Stimulated activated CD8-positive, alpha-beta memory T cell treated with anti-CD3 and anti-CD28 coated beads, Interleukin-15, amount 100 ng/mL, for 24 hours (primary cell): ENCODE results near the gene RPL14.

Source experiments
- DNase-seq: peaks from one replicate; pipeline ENCODE4 v3.0.0-alpha.2; 2020; ENCODE audit warnings: low read depth

RPL14 gene

DNA sequence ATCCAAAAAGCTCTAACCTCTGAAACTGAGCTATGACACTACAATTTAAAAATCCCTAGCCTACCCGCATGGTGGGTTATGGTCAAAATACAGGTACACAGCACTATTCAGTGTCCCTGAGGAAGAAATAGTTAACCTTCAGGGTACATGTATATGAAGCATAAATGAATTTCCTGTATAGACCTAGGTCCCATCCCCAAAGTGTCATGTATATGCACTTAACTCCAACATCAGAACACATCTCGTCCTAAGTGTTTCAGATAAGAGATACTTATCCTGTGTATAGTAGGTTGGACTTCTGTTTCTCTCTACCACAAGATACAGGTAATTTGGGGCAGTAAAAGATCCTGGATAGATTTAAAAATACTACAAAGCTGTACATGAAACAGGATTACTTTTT lies 6.4 kb downstream of the RPL14 start:
- DNase-seq, result no peak

DNA sequence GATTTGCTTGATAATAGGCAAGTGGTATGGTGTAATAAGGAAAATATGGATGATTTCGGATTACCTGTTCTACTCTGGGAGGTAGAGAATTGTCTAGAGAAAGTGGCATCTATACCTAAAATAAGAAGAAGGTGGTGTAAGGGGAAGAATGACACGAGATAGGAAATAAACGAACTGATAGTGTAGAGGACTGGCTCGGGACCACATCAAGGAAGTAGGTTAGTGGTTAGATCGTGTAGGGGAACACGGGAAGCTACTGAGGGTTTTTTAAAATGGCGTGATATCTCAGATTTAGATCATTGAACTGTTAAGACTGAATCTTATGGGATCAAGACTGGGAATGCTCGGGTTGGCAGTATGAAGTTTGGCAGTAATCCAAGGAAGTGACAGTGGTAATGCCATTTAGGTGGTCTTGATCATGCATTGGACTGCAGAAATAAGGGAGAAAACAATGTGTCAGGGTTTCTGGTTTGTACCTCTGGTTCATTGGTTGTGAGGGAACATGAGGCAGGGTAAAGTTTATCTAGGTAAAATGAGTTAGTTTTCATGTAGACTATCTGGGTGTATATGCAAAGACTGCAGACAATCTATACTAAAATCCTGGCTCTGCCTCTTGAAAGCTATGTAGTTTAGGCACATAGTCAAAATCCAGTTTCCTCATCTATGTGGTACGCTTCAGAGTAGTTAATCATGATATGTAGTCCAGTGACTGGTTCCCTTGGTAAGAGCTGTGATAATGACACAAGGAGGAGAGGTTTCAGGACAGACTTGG lies 7.4 kb downstream of the RPL14 start:
- DNase-seq, result no peak

DNA sequence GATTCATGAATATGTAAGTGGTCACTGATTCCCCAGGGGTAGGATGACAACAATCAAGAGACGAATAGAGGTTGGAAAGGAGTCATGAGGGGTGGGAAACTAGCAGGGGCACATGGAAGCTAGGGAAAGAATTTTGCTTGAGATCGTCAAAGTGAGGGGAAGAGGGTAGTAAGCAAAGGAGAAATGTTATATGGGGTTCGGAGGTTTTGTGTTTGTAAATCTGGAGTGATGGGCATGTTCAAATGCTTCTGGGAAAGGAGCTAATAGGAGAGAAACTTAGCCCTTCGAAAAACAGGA lies 7.9 kb downstream of the RPL14 start:
- DNase-seq, result no peak

DNA sequence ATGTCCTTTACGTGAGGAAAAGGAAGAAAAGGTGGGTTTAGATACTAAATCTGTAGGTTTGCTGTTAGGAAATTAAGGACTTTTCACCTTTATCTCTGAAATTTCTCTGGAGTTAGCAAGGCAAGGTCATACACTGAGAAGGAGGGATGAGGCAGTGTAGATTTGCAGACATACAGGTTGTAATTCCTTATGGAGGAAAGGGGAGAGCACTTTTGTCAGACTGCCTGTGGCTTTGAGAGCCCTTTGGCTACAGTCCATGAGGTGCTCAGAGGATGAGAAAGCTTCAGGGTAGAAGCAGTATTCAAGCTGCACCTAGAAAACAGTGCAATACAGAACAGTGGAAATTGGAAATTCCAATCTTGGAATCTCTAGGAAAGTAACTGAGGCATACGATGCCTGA lies 8.3 kb downstream of the RPL14 start:
- no peak for DNase-seq

DNA sequence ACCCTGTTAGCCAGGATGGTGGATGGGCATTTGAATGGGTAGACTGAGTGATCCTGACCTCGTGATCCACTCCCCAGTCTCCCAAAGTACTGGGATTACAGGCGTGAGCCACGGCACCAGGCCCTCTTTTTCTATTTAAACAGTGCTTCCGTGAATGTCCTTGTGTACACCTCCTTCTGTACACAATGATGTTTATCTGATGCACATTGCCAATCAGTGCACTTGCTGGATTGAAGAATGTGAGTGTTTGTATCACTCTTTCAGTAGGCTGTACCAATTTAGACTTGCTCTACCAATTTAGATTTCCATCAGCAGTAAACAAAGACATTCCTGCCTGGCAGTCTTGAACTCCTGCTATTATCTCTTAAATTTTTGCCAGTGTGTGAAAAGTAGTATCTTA lies 10.9 kb downstream of the RPL14 start:
- DNase-seq, result no peak

DNA sequence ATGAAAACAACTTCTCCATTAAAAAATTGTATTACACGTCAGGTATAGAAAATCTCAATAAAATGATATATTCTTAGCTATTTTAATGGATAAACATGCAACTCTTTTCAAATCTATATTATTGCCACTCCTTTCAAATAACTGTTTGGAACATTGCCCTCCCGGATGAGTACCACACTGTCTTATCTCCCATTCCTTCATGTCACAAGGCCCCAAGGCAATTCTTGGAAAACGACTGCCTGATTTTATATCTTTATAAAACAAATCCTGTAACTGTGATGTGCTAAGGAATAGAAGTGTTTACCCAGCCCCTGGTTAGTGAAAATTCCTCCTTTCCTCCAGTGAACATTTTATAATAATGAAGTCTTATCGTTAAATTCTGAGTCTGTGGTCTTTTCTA lies 13.6 kb downstream of the RPL14 start:
- no peak for DNase-seq

DNA sequence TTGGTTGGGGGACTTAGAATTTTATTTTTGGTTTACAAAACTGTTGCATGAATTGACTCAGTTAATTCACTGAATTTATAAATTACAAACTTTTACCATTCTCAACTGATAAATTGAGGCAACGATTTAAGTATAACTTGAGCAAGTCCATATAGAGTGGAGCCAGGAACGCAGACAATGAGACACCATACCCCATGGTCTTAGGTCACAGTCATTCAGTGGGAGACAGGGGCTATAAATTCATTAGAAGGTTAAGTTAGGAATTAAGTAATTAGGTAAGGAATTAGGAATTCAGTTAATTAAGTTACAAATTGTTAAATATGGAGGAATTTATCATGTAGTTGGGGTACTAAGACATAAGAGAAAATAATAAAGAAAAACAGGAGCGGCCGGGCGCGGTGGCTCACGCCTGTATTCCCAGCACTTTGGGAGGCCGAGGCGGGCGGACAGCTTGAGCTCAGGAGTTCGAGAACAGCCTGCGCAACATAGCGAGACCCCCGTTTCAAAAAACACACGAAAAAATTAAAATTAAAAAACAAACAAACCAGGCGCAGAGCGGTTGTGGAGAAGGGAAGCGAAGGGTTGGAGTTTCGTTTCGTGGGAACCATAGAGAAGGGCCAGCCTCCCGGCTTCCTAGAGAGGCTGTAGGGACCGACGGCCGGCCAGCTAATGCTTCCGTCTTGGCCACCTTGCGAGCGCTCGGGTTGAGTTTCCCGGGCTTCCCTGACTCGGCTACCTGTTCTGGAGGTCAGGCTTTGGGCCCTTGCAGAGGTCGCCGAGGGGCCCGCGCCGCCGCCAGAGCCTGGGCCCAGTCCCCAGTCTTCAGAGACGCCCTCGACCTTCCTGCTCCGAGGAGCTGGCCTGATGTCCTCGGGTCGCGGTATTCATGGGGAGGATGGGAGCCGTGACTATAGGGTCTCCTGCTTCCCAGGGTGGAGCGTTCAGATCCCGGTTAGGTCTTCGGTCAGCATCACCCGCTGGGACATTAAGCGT lies 19.6 kb downstream of the RPL14 start, which contains the start of gene ZNF619:
TSS of gene ZNF619 (plus strand) at position 645 of the 993 bp plus-strand sequence. CDS start 858 bp downstream, outside the sequence.
- DNase-seq, result peak; percentile 20

DNA sequence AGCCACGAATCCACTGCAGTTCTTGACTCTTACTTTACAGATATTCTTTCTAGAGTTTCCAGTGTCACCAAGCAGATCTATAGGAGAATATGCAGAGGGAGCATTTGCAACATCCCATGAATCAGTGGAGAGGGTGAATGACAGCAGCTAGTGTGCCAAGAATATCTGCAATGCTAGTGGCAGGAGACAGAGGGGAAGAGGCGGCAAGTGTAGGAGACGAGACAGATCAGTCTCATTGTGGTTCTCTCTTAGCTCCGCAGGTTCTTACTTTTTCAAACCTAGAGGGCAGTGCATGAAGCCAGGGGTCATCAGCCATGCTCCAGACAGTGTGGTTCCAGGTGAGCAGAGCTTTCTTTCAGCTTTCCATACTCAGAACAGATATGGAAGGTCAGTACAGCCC lies 20.5 kb downstream of the RPL14 start:
- DNase-seq, result no peak

DNA sequence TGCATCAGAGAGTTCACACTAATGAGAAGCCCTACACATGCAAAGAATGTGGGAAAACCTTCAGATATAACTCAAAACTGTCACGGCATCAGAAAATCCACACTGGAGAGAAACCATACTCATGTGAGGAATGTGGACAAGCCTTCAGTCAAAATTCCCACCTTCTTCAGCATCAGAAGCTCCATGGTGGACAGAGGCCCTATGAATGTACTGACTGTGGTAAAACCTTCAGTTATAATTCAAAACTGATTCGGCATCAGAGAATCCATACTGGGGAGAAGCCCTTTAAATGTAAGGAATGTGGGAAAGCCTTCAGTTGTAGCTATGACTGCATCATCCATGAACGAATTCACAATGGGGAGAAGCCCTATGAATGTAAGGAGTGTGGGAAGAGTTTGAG lies 30.0 kb downstream of the RPL14 start:
- DNase-seq, result no peak

DNA sequence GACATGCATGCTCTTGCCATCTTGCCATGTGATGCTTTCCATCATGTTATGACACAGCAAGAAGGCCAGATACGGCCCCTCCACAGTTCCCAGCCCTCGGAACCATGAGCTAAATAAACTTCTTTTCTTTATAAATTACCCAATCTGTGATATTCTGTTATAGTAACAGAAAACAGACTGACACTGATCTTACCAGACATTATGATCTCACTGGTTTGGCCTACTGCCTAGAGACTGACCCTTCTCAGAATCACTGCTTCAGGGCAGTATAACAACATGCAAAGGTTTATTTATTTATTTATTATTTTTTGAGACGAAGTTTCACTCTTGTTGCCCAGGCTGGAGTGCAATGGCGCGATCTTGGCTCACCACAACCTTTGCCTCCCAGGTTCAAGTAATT lies 33.8 kb downstream of the RPL14 start:
- no peak for DNase-seq

DNA sequence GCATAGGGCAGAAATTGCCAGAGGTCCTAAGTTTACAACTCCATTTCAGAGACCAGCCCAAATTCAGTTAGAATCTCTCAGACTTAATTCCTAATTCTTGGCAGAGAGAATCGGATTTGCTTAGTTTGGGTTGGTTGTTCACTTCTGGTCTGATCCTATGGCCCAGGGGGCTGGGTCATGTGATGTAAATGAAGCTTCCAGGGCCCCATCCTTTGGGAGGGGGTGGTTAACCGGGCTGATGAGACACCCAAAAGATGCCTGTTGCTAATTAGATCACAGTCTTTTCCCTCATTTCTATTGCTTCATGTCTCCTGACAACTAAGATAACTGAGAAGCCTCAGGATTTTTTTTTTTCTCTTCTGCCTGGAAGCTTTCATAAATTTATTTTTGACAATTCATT lies 37.6 kb downstream of the RPL14 start:
- no peak for DNase-seq

DNA sequence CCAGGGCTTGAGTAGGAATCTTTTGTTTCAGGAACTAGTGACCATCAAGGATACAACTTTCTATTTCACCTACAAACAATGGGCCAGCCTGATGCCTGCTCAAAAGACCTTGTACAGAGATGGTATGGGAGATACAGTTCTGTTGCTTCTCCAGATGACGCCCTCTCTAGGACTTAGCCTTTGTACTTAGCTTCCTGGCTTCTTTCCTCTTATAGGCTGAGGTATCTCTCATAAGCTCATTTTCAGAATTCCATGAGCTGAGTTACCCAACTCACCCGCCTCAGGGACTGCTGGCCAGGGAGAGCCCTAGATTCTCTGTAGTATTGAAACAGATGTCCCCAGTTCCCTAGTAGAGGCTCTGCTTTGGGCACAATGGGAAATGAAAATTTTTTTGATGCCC lies 40.1 kb downstream of the RPL14 start:
- DNase-seq, result no peak

DNA sequence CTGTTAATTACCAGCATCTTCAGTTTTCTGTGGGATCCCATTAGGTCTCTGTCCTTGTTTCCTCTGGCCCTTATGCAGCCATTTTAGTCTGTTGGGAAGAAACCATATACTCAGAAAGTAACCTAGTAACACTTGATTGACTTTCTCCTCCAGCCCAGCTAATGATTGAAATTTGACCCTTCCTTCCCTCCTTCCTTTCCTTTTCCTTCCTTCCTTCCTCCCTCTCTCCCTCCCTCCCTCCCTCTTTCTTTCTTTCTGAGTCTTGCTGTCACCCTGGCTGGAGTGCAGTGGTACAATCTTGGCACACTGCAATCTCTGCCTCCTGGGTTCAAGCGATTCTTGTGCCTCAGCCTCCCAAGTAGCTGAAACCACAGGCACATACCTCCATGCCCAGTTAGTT lies 42.8 kb downstream of the RPL14 start:
- no peak for DNase-seq

DNA sequence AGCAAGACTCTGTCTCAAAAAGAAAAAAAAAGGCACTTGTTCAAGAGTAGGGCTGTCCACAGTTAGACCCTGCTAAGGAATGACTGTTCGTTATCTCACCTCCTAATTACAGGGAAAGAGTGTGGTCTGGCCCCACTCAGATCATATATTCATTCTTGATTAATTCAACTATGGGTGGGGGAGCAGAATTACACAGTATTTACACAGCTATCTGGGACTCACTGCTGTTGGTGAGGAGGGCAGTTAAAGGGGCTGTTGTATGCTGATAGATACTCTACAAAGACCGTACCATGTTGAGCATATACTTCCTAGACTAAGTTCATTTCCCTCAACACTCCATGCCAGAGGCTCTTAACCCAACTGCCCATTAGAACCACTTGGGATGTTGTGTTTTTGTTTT lies 44.9 kb downstream of the RPL14 start:
- no peak for DNase-seq

DNA sequence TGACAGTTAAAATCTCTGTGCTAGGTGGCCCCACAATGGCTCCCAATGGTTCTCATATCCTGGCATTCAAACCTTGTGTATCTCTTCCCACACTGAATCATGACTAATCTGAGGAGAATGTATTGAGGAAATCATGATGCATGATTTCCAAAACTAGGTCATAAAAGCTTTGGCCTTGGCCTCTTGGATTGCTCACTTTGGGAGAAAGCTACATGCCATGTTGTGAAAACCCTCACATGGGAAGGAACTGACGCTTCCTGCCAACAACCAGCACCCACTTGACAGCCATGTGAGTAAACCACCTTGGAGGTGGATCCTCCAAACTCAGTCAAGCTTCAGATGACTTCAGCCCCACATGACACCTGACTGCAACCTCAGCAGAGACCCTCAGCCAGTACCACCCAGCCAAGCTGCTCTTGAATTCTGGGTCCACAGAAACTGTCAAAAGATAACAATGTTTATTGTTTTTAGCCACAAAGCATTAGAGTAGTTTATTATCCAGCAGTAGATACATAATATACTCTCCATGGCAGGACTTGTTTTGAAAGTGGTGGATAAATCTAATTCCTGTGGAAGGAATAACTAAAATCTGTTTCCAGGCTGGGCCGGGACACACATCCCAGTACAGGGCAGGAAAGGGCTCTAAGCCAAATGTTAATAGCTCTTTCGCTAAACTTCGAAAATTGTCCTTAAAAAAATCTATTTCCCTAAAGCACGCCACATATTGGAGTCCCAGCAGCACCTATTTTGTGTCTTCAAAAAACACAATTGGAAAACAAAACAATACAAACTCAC lies 47.7 kb downstream of the RPL14 start:
- no peak for DNase-seq

DNA sequence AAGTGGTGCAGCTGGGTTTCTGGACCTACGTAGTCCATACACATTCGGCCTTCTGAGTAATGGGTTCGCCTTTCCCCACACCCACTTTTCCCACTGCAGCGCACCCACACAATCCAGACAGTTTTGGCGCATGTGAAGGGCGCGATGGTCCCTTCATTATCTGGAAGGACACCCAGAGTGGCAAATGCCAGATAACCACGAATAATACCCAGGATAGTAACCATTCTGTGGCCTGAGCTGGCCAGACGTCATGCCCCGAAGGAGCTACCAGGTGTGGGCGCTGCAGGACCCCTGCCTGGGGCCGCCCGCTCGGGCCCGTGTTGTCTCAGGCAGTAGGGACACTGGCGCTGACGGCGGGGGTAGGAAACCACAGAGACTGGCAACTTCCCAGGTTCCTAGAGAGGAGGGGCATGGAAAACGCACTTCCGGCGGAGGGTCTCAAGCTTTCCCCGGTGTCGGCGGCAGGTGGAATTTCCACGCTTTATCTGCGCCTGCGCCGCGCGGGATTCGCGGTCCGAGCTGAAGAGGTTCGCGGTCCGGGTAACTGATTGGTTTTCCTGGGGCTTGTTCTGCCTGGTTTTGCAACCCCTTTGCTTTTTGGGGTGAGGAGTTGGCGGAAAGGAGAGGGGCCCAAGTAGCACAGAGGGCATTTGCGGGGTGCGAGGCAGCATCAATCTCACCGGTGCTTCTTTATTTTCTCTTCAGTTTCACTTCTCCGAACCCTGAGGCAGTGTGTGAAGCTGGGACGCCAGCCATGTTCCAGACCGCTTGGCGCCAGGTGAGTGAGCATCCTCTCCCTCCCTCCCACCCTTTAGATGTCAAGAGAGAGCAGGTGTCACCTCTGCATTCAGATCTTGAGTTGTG lies 48.7 kb downstream of the RPL14 start, which contains the start of gene ZNF620:
TSS of gene ZNF620 (plus strand) at position 441 of the 864 bp plus-strand sequence. CDS start at position 755, 314 bp downstream.
- DNase-seq, result peak; percentile 33

DNA sequence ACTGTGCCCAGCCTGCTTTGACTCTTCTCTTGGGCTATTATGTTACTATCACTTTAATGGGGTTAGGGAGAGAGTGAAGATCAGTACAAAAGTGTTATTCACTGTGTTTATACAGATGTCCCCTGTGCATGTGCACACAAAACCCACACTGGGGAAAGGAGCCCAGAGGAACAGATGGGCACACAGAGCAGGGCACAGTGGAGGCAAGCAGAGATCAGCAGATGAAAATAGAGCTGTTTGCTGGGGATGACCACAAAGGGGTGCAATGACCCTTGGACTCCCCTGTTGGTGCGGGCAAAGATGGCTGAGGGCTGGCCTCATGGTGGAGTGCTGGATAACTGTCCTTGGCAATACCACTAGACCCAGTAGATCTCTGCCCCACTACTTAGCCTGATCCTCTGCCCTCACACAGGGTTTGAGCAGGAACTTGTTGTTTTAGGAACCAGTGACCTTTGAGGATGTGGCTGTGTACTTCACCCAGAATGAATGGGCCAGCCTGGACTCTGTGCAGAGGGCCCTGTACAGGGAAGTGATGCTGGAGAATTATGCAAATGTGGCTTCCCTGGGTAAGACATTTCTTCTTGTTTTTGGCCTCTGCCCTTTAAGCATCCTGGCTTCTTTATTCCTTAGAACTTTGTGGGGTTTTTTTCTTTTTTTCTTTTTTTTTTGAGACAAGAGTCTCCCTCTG lies 54.0 kb downstream of the RPL14 start:
- DNase-seq, result no peak

DNA sequence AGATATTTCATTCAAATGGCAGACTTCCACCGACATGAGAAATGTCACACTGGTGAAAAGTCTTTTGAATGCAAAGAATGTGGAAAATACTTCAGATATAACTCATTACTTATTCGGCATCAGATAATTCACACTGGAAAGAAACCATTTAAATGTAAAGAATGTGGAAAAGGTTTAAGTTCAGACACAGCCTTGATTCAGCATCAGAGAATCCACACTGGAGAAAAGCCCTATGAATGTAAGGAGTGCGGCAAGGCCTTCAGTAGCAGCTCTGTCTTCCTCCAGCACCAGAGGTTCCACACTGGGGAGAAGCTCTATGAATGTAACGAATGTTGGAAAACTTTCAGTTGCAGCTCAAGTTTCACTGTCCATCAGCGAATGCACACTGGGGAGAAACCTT lies 59.1 kb downstream of the RPL14 start:
- DNase-seq, result no peak

DNA sequence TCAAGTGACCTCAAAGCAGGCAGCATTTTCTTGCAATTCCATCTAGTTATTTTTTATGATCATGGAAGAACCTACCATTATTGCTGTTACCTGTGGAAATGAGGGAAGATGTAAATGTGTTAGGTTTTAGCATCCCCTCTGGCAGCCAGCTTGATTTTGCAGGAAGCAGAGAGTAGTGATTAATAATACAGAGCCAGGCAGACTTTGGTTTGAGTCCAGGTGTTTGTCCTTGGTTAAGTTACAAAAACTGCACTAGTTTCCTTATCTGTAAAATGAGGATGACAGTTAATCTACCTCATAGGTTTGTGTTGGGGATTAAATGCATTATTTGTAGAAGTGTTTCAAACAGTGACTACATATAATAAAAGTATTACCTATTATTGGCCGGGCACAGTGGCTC lies 60.9 kb downstream of the RPL14 start:
- no peak for DNase-seq
